ENCODE results near the gene GLI3.

The GLI3 gene

DNA sequence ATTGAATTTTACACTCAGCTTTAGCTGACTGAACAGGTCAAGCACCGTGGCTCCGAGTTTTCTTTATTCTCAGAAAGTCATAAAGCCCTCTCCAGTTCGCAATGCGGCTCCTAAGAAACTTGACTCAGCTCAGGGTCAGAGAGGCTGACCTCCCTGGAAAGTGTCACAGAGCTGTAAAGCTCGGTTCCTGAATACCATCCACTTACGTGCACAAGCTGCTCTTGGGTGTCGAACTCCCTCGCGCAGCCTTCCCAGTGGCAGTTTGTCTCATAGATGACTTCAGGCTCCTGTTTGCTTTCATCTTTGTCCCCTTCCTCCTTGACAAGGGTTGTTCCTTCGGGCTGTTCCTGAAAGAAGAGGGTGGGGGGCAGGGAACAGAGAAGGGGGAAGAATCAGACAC, 213.7 kb downstream of the GLI3 start:
- H3K27ac ChIP-seq, result no peak overlapping the region
- TF ChIP-seq ZFX (IDR thresholded peaks at IDR 0.05; ENCODE audit: borderline replicate concordance), result no peak
- TF ChIP-seq, protein P1, sequence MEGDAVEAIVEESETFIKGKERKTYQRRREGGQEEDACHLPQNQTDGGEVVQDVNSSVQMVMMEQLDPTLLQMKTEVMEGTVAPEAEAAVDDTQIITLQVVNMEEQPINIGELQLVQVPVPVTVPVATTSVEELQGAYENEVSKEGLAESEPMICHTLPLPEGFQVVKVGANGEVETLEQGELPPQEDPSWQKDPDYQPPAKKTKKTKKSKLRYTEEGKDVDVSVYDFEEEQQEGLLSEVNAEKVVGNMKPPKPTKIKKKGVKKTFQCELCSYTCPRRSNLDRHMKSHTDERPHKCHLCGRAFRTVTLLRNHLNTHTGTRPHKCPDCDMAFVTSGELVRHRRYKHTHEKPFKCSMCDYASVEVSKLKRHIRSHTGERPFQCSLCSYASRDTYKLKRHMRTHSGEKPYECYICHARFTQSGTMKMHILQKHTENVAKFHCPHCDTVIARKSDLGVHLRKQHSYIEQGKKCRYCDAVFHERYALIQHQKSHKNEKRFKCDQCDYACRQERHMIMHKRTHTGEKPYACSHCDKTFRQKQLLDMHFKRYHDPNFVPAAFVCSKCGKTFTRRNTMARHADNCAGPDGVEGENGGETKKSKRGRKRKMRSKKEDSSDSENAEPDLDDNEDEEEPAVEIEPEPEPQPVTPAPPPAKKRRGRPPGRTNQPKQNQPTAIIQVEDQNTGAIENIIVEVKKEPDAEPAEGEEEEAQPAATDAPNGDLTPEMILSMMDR (IDR thresholded peaks at IDR 0.05), result no peak

DNA sequence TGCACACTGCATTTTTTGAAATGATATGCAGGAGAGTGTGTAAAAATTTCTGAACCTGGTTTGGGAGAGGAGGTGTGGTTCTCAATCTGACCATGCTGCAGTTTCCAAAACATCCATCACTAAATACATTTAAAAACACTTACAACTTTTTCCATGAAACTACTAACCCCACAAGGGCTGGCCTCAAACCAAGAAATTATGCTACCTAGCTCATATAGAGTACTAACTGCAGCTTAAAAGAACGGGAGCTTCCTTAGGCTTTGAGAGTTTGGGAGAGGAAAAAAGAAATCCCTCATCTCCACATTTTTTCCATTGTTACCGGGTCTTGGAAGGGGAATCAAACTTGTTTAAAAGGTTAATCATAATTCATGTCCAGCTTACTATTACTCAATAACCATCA, 214.2 kb downstream of the GLI3 start:
- no peak overlapping the region for H3K27ac ChIP-seq
- no peak for TF ChIP-seq ZFX (IDR thresholded peaks at IDR 0.05; ENCODE audit: borderline replicate concordance)
- TF ChIP-seq, protein P1 (IDR thresholded peaks at IDR 0.05), result no peak

DNA sequence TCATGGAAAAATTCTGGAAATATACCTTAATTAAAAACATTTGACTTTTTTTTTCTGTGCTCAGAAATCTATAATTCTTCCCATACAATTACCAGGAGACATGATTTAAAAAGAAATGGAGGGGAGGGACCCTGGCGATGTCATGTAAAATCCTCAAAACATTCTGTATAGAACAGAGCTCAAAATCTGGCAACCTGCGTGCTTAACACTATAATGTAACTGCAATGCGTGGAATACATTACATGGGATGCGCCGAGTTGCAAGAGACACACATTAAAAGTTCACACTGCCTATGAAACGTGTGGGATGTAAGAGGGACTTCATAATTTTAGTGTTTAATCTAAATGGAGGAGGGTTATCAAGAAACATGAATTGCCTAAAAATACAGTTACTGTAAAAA, 215.0 kb downstream of the GLI3 start:
- TF ChIP-seq, protein P1 (IDR thresholded peaks at IDR 0.05), result no peak
- TF ChIP-seq ZFX (IDR thresholded peaks at IDR 0.05; ENCODE audit: borderline replicate concordance), result no peak

DNA sequence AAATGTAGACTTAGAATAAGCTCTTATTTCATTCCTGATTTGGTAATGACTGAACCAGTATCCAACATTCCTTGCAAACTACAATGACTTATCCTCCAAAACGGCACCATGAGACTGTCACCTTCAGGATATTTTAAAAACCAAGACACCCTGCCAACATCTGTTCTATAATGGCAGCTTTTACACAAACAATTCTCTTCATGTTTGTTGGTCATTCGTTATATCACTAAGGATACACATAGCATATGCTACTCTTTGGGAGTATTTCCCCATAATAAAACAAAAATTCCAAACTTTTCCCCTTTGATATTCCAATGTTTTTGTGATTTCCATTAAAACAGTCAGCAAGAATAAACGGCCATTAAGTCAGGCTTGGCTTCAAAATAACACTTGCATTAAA, 215.4 kb downstream of the GLI3 start:
- TF ChIP-seq, protein P1 (IDR thresholded peaks at IDR 0.05), result no peak
- TF ChIP-seq ZFX (IDR thresholded peaks at IDR 0.05; ENCODE audit: borderline replicate concordance), result no peak
- no peak overlapping the region for H3K27ac ChIP-seq

More for the DNA sequence above, 215.0 kb downstream of the GLI3 start:
- no peak overlapping the region for H3K27ac ChIP-seq

DNA sequence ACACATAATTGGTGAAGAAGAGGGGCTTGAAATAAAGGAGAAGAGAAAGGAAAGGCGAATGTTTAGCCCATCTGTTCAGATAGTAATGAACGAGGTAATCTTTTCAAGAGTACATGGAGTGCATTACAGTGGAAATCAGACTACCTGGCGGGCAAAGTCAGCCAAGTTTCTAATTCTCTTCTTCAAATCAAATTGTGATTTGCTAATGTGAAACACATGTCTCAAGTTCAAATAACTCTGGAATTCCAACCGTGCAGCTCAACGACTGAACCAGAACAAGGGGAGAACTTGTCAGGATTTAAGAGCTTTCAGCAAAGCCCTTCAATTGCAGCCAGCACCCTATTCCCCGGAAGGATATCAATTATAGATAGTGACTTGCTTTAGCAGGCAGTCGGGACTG, 216.9 kb downstream of the GLI3 start:
- H3K27ac ChIP-seq, result no peak overlapping the region
- TF ChIP-seq ZFX (IDR thresholded peaks at IDR 0.05; ENCODE audit: borderline replicate concordance), result no peak
- TF ChIP-seq, protein P1 (IDR thresholded peaks at IDR 0.05), result no peak

DNA sequence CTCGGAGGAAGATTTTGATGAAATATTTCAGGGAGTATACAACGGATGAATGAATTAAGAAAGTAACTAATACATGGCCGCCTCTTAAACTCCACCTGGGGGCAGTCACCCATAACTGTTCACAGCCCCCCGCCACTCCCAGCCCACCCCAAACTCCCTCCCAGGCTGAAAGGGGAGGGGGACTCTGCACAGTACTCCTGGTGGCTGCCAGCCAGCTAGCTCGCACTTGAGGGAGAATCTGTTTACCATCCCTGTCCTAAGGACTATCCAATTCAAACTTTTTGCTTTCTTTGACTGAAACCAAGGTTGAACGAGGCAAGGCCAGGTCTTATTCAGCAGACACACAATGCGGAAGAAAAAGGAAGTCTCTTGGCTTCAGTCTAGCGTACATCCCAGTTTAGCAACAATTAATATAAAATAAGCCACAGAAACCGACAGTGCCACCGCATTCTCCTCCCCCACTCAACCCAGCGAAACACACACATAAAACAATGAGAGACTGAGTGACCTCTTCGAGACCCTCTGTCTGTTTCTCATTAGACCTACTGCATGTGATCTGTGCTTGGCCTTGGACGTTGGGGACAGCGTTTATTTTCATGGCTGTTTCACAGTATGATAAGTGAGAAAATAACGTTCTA, 219.5 kb downstream of the GLI3 start:
- H3K27ac ChIP-seq, result no peak overlapping the region
- no peak for TF ChIP-seq ZFX (IDR thresholded peaks at IDR 0.05; ENCODE audit: borderline replicate concordance)
- TF ChIP-seq, protein P1 (IDR thresholded peaks at IDR 0.05), result no peak

DNA sequence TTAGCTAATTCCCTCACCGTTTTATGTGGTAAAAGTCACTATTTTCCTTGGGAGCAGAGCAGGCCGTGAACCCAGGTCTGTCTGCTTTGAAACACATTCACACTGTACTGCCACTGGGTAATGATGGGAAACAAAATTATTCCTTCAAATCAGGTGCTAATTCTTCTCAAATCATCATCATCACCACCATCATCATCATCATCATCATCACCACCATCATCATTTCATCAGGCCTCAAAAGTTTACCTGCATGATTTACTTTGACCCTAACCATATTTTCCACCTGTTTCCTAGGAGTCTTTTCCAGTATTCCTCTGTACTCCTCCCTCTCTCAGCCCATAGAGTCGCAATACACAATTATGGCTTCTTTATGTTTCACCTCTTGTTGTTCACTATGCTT, 220.5 kb downstream of the GLI3 start:
- no peak overlapping the region for H3K27ac ChIP-seq
- TF ChIP-seq ZFX (IDR thresholded peaks at IDR 0.05; ENCODE audit: borderline replicate concordance), result no peak
- TF ChIP-seq, protein P1 (IDR thresholded peaks at IDR 0.05), result no peak

Measured in 22Rv1 (cell line).